ENCODE results near the gene CDH13.

The CDH13 gene

GRCh38 chr16:83058376-83058775 lies 431.6 kb downstream of the CDH13 start:
- DNase-seq (ENCODE audit: low read depth) = no peak

- DNase-seq (ENCODE audit: low read depth) = no peak
Observed at GRCh38 chr16:83059237-83059636, 432.5 kb downstream of the CDH13 start.

- no peak for DNase-seq (ENCODE audit: low read depth)
Observed at GRCh38 chr16:83066011-83066410, 439.2 kb downstream of the CDH13 start.

- no peak for DNase-seq (ENCODE audit: low read depth)
Observed at GRCh38 chr16:83066881-83067280, 440.1 kb downstream of the CDH13 start.

GRCh38 chr16:83068686-83069085 lies 441.9 kb downstream of the CDH13 start:
- no peak for DNase-seq (ENCODE audit: low read depth)

- no peak for DNase-seq (ENCODE audit: low read depth)
Observed at GRCh38 chr16:83070416-83071209, 443.8 kb downstream of the CDH13 start.

GRCh38 chr16:83075956-83076355 lies 449.2 kb downstream of the CDH13 start:
- DNase-seq (ENCODE audit: low read depth) = no peak

- DNase-seq (ENCODE audit: low read depth) = no peak
Observed at GRCh38 chr16:83083361-83083760, 456.6 kb downstream of the CDH13 start.

GRCh38 chr16:83085660-83086059 lies 458.9 kb downstream of the CDH13 start:
- no peak for DNase-seq (ENCODE audit: low read depth)

GRCh38 chr16:83095941-83096692 lies 469.3 kb downstream of the CDH13 start:
- DNase-seq (ENCODE audit: low read depth) = no peak

GRCh38 chr16:83098536-83098935 lies 471.8 kb downstream of the CDH13 start:
- no peak for DNase-seq (ENCODE audit: low read depth)

- DNase-seq (ENCODE audit: low read depth) = no peak
Observed at GRCh38 chr16:83100679-83101078, 473.9 kb downstream of the CDH13 start.

GRCh38 chr16:83102336-83102735 lies 475.6 kb downstream of the CDH13 start:
- DNase-seq (ENCODE audit: low read depth) = no peak

GRCh38 chr16:83105279-83106077 lies 478.7 kb downstream of the CDH13 start:
- DNase-seq (ENCODE audit: low read depth) = no peak

GRCh38 chr16:83109490-83110125 lies 482.8 kb downstream of the CDH13 start:
- no peak for DNase-seq (ENCODE audit: low read depth)

- no peak for DNase-seq (ENCODE audit: low read depth)
Observed at GRCh38 chr16:83110269-83110668, 483.5 kb downstream of the CDH13 start.

- no peak for DNase-seq (ENCODE audit: low read depth)
Observed at GRCh38 chr16:83113317-83113716, 486.5 kb downstream of the CDH13 start.

GRCh38 chr16:83113811-83114210 lies 487.0 kb downstream of the CDH13 start:
- no peak for DNase-seq (ENCODE audit: low read depth)

- no peak for DNase-seq (ENCODE audit: low read depth)
Observed at GRCh38 chr16:83115491-83116232, 488.9 kb downstream of the CDH13 start.

GRCh38 chr16:83116274-83116892 lies 489.6 kb downstream of the CDH13 start:
- no peak for DNase-seq (ENCODE audit: low read depth)

- DNase-seq (ENCODE audit: low read depth) = no peak
Observed at GRCh38 chr16:83117810-83118209, 491.0 kb downstream of the CDH13 start.

Measured in activated gamma-delta T cell treated with anti-CD3 and anti-CD28 coated beads, Interleukin-2, amount 50 U/mL, for 16 hours (primary cell).